Urothelium cell line (cell line): ENCODE data around the gene CCDC40.

Experiments
- DNase-seq: peaks from one replicate; pipeline ENCODE4 v3.0.0; 2011; ENCODE audit warnings: low spot score, mixed read lengths
- FAIRE-seq: peaks from 2 replicates; lab custom pipeline; 2011; peaks lifted over from hg19 to GRCh38; lab: Jason Lieb, UNC

CCDC40 gene

GRCh38 chr17:80125656-80126448, 89.4 kb downstream of the CCDC40 start:
- DNase-seq (no peak), FAIRE-seq (peak; percentile 42)

- FAIRE-seq = no peak
- DNase-seq = no peak
Observed at GRCh38 chr17:80126449-80126715, 89.9 kb downstream of the CCDC40 start.

- no peak for FAIRE-seq
Observed at GRCh38 chr17:80129006-80129565, 92.6 kb downstream of the CCDC40 start.

GRCh38 chr17:80130992-80131391, 94.5 kb downstream of the CCDC40 start:
- FAIRE-seq (no peak), DNase-seq (no peak)

More at GRCh38 chr17:80129006-80129565, 92.6 kb downstream of the CCDC40 start:
- DNase-seq = no peak

- FAIRE-seq = peak; percentile 71
Observed at GRCh38 chr17:80132906-80133625, 96.6 kb downstream of the CCDC40 start.

GRCh38 chr17:80133626-80133970, 97.2 kb downstream of the CCDC40 start:
- no peak for DNase-seq
- FAIRE-seq = no peak

More at GRCh38 chr17:80132906-80133625, 96.6 kb downstream of the CCDC40 start:
- DNase-seq = no peak

- no peak for FAIRE-seq
- no peak for DNase-seq
Observed at GRCh38 chr17:80137131-80137530, 100.7 kb downstream of the CCDC40 start.

GRCh38 chr17:80138856-80139426, 102.5 kb downstream of the CCDC40 start:
- no peak for DNase-seq
- FAIRE-seq = no peak

- DNase-seq (no peak), FAIRE-seq (no peak)
Observed at GRCh38 chr17:80141463-80142165, 105.2 kb downstream of the CCDC40 start.

GRCh38 chr17:80142929-80143328, 106.5 kb downstream of the CCDC40 start:
- DNase-seq = no peak
- FAIRE-seq = no peak

- DNase-seq (no peak), FAIRE-seq (no peak)
Observed at GRCh38 chr17:80145076-80146075, 108.9 kb downstream of the CCDC40 start.

- FAIRE-seq (no peak), DNase-seq (peak; percentile 37)
Observed at GRCh38 chr17:80146121-80147034, 109.9 kb downstream of the CCDC40 start.

GRCh38 chr17:80147035-80147822, 110.8 kb downstream of the CCDC40 start, which contains the start of gene EIF4A3:
Gene EIF4A3 (minus strand): TSS chr17:80147128. CDS start chr17:80146961, 167 bp downstream.
- DNase-seq (peak; percentile 100), FAIRE-seq (peak; percentile 100)
